ENCODE data around the gene EFCAB8.

The EFCAB8 gene

DNA sequence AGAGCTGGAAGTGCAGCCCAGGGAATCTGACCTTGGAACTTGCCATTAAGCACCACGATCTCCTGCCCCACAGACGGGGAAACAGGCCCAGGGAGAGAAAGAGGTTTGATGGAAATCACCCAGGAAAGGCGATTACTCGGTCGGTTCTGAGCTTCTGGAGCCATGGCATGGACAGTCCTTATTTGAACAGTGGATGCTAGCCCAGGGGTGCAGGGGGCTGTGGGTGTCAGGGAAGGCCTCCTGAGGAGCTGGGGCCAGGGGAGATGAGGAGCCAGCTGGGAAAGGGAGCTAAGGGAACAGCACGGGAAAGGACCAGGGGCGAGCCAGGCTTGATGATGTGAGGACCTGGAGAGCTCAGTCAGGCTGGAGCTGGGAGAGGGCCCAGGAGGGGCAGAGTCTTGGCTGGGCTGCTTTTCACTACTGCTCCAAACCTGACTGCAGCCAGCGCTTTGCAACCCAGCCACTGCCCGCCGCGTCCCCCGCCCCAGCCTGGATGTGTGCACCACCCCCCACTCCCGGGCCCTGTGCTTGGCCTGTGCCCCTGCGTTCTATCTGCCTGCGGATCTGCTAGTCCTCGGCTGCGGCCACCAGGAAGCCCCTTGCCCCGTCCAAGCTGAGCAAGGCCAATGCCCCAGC is 127.7 kb downstream of the EFCAB8 start:
- no peak for DNase-seq (ENCODE audit: low read depth in 2 of 2)
- TF ChIP-seq, protein P1, sequence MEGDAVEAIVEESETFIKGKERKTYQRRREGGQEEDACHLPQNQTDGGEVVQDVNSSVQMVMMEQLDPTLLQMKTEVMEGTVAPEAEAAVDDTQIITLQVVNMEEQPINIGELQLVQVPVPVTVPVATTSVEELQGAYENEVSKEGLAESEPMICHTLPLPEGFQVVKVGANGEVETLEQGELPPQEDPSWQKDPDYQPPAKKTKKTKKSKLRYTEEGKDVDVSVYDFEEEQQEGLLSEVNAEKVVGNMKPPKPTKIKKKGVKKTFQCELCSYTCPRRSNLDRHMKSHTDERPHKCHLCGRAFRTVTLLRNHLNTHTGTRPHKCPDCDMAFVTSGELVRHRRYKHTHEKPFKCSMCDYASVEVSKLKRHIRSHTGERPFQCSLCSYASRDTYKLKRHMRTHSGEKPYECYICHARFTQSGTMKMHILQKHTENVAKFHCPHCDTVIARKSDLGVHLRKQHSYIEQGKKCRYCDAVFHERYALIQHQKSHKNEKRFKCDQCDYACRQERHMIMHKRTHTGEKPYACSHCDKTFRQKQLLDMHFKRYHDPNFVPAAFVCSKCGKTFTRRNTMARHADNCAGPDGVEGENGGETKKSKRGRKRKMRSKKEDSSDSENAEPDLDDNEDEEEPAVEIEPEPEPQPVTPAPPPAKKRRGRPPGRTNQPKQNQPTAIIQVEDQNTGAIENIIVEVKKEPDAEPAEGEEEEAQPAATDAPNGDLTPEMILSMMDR (IDR thresholded peaks at IDR 0.05; ENCODE audit: low read depth, low read length) = no peak
- H3K4me3 ChIP-seq (replicated peaks in 1 of 2; ENCODE audit: low read depth in 2 of 2, low read length in 2 of 2) = no peak overlapping the region

DNA sequence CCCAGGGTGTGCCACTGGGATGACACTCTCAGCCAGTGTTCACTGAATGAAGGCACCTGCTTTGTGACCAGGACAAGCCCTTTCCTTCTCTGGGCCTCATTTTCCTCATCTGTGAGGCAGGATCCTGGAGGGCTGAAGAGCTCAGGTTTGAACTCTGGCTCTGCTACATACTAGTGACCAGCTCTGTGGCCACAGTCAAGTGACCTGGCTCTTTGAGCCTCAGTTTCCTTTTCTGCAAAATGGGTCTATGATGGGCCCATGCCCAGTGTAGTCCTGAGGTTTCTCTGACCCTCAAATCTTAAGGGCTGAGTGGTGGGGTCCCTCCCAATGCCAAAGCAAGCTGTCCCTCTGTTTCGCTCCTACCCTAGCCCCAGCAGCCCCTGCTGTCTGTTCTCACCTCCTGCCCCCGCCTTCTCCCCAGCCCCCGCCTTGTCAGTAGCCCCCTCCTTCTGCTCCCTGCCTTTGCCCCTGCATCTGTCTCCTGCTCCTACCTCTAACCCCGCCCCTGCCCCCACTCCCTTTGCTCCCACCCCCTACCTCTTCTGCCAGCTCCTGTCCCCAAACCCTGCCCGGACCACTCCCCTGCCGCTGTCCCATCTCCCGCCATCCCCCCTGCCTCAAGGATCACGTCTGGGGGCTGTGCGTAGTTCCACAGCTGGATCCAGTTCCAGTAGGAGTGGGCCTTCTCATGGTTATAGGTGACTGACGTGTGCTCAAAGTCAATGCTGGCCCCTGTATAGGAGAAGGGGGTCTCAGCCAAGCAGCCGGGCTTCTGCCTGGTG is 128.5 kb downstream of the EFCAB8 start:
- H3K4me3 ChIP-seq (replicated peaks in 1 of 2; ENCODE audit: low read depth in 2 of 2, low read length in 2 of 2) = no peak overlapping the region
- DNase-seq (ENCODE audit: low read depth in 2 of 2) = no peak
- TF ChIP-seq, protein P1 (IDR thresholded peaks at IDR 0.05; ENCODE audit: low read depth, low read length) = no peak

DNA sequence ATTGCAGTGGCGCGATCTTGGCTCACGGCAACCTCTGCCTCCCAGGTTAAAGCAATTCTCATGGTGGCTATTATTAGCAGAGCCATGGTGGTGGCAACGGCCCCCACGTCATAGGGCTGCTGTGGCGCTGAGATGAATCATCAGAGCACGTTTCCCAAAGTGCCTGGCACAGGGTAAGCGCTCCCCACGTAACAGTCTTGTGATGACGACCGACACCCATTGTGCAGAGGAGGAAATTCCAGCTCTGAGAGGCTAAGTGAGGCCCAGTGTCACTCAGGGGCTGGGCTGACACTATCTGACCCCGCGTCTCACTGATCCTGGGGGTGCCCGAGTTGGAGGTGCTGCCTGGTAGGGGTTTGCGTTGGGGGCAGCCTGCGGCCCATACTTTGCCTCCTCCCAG is 129.3 kb downstream of the EFCAB8 start:
- no peak for DNase-seq (ENCODE audit: low read depth in 2 of 2)
- H3K4me3 ChIP-seq (replicated peaks in 1 of 2; ENCODE audit: low read depth in 2 of 2, low read length in 2 of 2) = no peak overlapping the region
- TF ChIP-seq, protein P1 (IDR thresholded peaks at IDR 0.05; ENCODE audit: low read depth, low read length) = no peak

DNA sequence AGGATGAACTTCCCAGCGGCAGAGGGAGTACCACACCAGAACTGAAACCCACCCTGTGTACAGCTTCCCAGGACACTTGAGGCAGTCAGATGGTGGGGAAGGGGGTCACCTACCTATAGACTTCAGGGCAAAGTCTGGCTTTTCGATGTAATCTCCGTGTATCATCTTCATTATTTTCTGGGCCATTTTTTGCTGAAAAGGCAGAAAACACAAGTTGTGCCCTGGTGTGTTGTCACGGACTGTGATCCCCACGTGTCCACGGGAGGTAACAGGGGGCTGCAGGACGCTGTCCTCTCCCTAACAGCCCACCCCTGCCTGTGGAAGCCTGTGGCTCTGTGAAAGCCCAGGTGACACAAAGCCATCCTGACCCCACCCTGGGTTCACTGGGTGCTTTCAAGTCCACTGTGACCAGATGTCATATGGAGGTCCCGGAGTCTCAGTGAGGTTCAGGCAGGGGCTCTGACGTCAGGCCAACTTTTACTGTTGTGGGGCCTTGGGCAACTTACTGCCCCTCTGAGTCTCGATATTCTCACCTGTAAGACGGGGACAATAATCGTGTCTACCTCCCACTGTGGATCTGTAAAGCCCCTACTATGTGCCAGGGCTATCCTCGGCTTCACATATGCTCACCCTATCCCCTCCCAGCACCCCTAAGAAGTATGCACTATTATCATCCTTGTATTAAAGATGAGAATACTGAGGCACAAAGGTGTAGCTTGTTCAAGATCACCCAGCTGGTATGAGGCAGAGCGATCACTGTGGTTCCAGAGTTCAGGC is 131.0 kb downstream of the EFCAB8 start:
- TF ChIP-seq, protein P1 (IDR thresholded peaks at IDR 0.05; ENCODE audit: low read depth, low read length) = no peak
- no peak overlapping the region for H3K4me3 ChIP-seq (replicated peaks in 1 of 2; ENCODE audit: low read depth in 2 of 2, low read length in 2 of 2)
- no peak for DNase-seq (ENCODE audit: low read depth in 2 of 2)

DNA sequence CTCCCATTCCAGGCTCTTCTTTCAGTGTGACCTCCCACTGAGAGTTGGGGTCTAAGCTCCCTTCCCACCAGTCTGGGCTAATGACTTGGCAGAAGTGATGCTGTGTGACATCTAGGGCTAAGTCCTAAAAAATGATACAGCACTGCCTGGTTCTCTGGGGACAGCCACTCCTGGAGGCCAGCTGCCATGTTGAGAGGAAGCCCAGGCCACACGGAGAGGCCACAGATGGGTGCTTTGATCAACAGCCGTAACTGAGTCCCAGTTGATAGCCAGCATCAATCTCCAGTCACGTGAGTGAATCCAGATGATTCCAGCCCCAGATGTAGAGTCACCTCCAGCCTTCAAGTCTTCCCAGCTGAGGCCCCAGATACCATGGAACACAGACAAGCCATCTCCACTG is 131.7 kb downstream of the EFCAB8 start:
- TF ChIP-seq, protein P1 (IDR thresholded peaks at IDR 0.05; ENCODE audit: low read depth, low read length) = no peak
- H3K4me3 ChIP-seq (replicated peaks in 1 of 2; ENCODE audit: low read depth in 2 of 2, low read length in 2 of 2) = no peak overlapping the region
- no peak for DNase-seq (ENCODE audit: low read depth in 2 of 2)

DNA sequence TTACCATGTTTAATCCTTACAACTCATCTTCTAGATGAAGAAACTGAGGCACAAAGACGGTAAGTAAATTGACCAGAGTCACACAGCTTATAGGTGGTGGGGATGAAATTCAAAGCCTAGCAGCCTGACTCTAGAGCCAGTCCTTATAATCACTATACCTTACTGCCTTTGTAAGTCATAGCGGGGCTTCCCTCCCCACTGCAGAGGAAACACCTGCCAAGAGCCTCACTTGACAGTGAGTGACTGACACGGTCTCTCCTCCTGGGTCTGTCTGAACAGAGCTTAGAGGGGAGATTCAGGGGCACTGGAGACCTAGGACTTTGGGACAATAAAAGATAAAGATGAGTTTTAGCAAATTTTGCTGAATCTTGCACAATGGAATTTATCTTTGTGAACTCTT is 132.7 kb downstream of the EFCAB8 start:
- no peak overlapping the region for H3K4me3 ChIP-seq (replicated peaks in 1 of 2; ENCODE audit: low read depth in 2 of 2, low read length in 2 of 2)
- DNase-seq (ENCODE audit: low read depth in 2 of 2) = no peak
- TF ChIP-seq, protein P1 (IDR thresholded peaks at IDR 0.05; ENCODE audit: low read depth, low read length) = no peak
